ENCODE results near the gene SIMC1.

DNA sequence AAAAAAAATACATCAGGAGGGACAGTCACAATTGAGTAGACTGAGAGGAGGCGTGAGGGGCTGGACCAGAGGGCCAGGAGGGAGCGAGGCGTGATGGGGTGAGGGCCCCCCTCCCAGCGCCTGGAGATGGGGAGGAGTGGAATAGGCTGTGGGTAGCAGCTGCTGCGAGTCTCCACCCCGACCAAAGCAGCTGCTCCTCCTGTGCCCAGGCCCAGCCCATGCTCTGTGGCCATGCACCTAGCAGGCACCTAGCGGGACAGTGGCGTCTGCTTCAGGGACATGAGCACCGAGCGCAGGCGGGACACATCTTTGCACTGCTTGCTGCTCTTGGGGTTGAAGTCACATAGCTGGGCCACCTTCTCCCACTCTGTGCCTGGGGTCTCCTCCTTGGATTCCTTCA lies 154.3 kb downstream of the SIMC1 start:
- TF ChIP-seq, protein P1, sequence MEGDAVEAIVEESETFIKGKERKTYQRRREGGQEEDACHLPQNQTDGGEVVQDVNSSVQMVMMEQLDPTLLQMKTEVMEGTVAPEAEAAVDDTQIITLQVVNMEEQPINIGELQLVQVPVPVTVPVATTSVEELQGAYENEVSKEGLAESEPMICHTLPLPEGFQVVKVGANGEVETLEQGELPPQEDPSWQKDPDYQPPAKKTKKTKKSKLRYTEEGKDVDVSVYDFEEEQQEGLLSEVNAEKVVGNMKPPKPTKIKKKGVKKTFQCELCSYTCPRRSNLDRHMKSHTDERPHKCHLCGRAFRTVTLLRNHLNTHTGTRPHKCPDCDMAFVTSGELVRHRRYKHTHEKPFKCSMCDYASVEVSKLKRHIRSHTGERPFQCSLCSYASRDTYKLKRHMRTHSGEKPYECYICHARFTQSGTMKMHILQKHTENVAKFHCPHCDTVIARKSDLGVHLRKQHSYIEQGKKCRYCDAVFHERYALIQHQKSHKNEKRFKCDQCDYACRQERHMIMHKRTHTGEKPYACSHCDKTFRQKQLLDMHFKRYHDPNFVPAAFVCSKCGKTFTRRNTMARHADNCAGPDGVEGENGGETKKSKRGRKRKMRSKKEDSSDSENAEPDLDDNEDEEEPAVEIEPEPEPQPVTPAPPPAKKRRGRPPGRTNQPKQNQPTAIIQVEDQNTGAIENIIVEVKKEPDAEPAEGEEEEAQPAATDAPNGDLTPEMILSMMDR (IDR thresholded peaks at IDR 0.05), result no peak
- TF ChIP-seq POLR2A (IDR thresholded peaks at IDR 0.05) (no peak), POLR2AphosphoS5 (IDR thresholded peaks at IDR 0.05; ENCODE audit: insufficient read depth in 1 of 2, low read depth in 1 of 2) (peak in 1 of 2 donors; percentile 17)

All from vagina (tissue), 2 donors.